GM12801 (cell line): Measurements from ENCODE around the gene APOC1.

Experiments
- TF ChIP-seq, protein P1 (sequence below): IDR thresholded peaks from one replicate; pipeline ENCODE4 v1.5.1; 2011; ENCODE audit warnings: control low read depth; ENCODE audit not compliant: insufficient read length; ENCODE audit errors: extremely low read depth

The APOC1 gene

DNA sequence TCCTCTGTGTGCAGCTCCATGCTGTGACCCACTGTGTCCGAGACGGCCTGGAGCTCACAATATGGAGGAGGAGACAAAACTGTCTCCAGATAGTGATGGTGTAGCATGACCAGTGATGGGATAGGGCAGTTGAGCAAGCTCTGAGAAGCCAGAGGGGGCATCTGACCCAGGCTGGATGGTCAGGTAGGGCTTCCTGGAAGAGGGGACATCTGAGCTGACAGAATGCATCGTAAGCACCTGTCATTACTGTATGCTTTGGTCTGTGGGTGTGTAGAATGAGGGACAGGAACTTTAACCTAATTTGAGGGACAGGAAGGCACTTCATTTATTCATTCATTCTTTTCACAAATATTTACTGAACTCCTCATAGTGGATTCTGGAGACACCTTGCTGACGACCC lies 29.8 kb upstream of the APOC1 start:
- TF ChIP-seq, protein P1, sequence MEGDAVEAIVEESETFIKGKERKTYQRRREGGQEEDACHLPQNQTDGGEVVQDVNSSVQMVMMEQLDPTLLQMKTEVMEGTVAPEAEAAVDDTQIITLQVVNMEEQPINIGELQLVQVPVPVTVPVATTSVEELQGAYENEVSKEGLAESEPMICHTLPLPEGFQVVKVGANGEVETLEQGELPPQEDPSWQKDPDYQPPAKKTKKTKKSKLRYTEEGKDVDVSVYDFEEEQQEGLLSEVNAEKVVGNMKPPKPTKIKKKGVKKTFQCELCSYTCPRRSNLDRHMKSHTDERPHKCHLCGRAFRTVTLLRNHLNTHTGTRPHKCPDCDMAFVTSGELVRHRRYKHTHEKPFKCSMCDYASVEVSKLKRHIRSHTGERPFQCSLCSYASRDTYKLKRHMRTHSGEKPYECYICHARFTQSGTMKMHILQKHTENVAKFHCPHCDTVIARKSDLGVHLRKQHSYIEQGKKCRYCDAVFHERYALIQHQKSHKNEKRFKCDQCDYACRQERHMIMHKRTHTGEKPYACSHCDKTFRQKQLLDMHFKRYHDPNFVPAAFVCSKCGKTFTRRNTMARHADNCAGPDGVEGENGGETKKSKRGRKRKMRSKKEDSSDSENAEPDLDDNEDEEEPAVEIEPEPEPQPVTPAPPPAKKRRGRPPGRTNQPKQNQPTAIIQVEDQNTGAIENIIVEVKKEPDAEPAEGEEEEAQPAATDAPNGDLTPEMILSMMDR, result no peak

DNA sequence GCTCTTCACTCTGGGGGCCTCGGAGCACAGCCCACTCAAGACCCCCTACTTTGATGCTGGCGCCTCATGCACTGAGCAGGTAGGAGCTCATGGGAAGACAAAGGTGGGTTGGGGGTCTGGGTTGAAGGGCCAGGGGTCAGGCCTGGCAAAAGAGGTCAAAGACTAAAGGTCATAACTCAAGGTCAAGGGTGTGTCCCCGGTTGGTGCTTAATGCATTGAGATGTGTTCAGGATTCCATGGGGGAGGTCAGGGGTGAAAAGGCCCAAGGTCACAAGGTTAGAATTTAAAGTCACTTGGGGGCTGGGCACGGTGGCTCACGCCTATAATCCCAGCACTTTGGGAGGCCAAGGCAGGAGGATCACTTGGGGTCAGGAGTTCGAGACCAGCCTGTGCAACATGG lies 28.3 kb upstream of the APOC1 start:
- TF ChIP-seq, protein P1, result no peak

DNA sequence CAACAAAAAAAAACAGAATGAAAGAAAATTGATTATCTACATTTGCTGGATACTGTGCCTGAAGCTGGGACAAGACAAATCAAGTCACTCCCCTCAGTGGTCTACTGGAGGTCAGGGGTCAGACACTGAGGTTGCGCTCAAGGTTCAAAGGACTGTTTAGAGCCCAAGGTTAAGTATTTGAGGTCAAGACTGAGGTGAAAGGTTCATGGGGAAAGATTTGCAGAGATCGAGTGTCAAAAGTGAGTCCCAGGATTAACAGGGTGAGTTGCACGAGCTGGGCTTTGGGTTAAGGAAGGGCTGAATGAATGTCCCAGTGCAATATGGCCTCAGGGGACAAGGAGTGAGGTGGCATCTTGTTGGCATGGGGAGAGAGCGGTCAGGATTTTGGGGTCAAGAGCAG lies 26.8 kb upstream of the APOC1 start:
- TF ChIP-seq, protein P1, result no peak

DNA sequence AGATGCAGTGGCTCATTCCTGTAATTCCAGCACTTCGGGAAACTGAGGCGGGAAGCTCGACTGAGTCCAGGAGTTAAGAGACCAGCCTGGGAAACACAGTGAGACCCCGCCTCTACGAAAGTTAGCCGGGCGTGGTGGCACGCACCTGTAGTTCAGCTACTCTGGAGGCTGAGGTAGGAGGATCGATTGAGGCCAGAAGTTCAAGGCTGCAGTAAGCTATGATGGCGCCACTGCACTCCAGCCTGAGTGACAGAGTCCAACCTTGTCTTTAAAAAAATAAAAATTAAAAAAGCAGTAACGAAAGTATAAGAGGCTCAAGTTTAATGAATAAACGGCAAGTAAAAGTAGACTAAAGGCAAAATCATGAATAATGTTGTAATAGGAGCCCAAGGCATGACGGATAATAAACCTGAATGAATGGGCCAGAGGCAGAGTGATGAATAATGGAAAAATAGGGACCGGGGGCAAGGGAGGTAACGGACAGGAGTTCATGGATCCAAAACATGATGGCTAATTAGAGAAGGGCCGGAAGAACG lies 24.5 kb upstream of the APOC1 start:
- TF ChIP-seq, protein P1, result no peak

DNA sequence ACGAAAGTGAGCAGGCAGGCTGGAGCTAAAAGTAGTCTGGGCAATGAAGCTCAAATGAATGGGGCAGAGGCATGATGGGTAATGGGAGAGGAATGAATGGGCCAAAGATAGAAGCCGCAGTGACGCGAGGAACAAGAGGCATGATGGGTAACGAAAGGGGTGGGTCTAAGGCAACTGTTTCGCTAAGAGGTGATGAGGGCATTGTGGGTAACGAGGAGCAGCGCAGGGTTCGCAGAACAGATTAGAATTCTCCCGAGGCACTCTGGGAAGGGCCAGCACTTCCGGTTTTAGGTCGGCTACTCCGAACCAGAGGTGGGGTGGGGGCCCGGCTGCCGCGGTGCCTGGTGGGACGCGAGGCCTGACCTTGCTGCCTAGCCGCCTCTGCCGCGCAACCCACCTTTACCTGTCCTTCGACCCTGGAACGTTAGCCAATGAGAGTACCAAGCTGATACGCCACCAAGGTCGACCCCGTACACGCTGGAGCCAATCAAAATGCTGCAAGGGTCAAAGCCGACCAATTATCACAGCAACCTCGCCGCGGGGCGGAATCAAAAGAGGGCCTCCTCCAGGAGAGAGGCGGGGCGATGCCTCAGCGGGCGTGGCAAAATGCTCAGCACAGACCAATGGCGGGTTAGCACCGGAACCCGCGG lies 23.9 kb upstream of the APOC1 start:
- TF ChIP-seq, protein P1, result no peak

DNA sequence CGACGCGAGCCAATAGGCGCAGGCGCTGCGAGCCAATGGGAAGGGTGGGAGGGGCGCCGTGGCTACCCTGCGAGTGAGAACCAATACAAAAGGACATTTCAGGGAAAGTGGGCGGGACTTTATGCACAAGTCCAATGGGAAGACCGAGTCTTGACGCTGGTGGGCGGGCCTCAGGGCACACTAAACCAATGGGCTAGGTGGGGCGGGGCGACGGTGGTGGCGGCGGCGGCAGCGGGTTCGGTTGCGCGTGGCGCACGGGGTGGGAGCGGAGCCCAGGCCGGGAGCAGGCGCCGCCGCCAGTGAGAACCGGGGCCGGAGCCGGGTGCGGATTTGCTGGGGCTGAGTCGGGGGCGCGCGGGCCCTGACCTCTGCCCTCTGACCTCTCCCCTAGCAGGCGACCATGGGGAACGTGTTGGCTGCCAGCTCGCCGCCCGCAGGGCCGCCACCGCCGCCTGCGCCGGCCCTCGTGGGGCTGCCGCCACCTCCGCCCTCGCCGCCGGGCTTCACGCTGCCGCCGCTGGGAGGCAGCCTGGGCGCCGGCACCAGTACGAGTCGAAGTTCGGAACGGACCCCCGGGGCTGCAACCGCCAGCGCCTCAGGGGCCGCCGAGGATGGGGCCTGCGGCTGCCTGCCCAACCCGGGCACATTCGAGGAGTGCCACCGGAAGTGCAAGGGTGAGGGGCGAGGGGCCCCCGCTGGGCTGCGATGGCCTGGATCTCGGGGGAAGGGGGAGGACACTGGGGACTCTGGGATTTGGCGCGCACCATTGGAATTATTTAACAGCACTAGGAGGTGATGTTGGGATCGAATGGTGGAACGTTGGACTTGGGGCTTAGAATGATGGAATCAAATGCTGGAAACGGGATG lies 23.2 kb upstream of the APOC1 start, which contains the start of gene TOMM40:
Gene TOMM40, plus strand, starts transcription at position 239 of the 867 bp plus-strand sequence. Its CDS starts 162 bp downstream, at position 401.
- TF ChIP-seq, protein P1, result no peak

DNA sequence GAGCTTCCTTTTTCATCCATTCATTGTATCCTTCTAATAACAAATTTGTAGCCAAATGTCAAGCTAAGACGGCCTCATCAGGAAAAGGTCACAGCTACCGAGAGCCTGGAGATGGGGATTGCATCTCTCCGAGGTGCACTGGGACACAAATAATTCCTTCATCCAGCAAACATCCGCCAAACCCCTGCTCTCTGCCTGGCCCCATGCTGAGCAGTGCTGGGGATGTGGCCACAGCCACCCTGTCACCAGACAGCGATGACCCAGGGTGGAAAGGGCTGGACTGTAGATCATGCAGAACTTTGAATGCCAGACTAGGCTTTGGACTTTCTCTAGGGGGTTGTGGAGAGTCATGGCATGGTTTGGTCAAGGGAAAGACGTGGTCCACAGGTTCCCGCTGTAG lies 21.5 kb upstream of the APOC1 start:
- TF ChIP-seq, protein P1, result no peak
